ENCODE measurements around the gene KAT8.
A peak's percentile ranks its signal among the peaks of the same experiment; 100 is the strongest.
"Not testable (repeated sequence)": the region's sequence is repeated elsewhere in the genome, so short reads cannot be mapped to it uniquely, and the experiment has no call there.

The KAT8 gene

GRCh38 chr16:31143011-31143693 lies 25.7 kb downstream of the KAT8 start:
- H3K4me3 ChIP-seq (ENCODE audit: low read depth, low read length), result peak overlapping the region; percentile 58
- peak overlapping the region; percentile 47 for H3K9ac ChIP-seq (ENCODE audit: low read length)
- no peak overlapping the region for H3K27ac ChIP-seq (ENCODE audit: low read depth, low read length)
- no peaks in the 10 kb centered on the region for H3K9me3 ChIP-seq (ENCODE audit: control insufficient read depth, insufficient read depth, low read depth, low read length)
- peaks cover 31% of the 10 kb centered on the region for H3K4me1 ChIP-seq (ENCODE audit: control insufficient read depth, insufficient read depth, low read length)
- H3K36me3 ChIP-seq (ENCODE audit: control insufficient read depth, insufficient read depth, low read length), result no peaks in the 10 kb centered on the region
- peaks cover 41% of the 10 kb centered on the region for H3K27me3 ChIP-seq (ENCODE audit: control insufficient read depth, insufficient read depth, low read length)

- H3K9me3 ChIP-seq (ENCODE audit: control insufficient read depth, insufficient read depth, low read depth, low read length), result no peaks in the 10 kb centered on the region
- no peaks in the 10 kb centered on the region for H3K36me3 ChIP-seq (ENCODE audit: control insufficient read depth, insufficient read depth, low read length)
- H3K27ac ChIP-seq (ENCODE audit: low read depth, low read length), result no peak overlapping the region
- H3K4me3 ChIP-seq (ENCODE audit: low read depth, low read length), result no peak overlapping the region
- H3K4me1 ChIP-seq (ENCODE audit: control insufficient read depth, insufficient read depth, low read length), result peaks cover 30% of the 10 kb centered on the region
- peaks cover 47% of the 10 kb centered on the region for H3K27me3 ChIP-seq (ENCODE audit: control insufficient read depth, insufficient read depth, low read length)
- H3K9ac ChIP-seq (ENCODE audit: low read length), result no peak overlapping the region
Observed at GRCh38 chr16:31143694-31144148, 26.3 kb downstream of the KAT8 start.

GRCh38 chr16:31144418-31144817 lies 27.0 kb downstream of the KAT8 start:
- not testable (repeated sequence) for H3K27ac ChIP-seq (ENCODE audit: low read depth, low read length); H3K9ac ChIP-seq (ENCODE audit: low read length); H3K4me3 ChIP-seq (ENCODE audit: low read depth, low read length); H3K36me3 ChIP-seq (ENCODE audit: control insufficient read depth, insufficient read depth, low read length); H3K9me3 ChIP-seq (ENCODE audit: control insufficient read depth, insufficient read depth, low read depth, low read length)
- H3K4me1 ChIP-seq (ENCODE audit: control insufficient read depth, insufficient read depth, low read length), result peaks cover 28% of the 10 kb centered on the region
- H3K27me3 ChIP-seq (ENCODE audit: control insufficient read depth, insufficient read depth, low read length), result peaks cover 47% of the 10 kb centered on the region

GRCh38 chr16:31145398-31145990 lies 28.0 kb downstream of the KAT8 start:
- no peak overlapping the region for H3K9ac ChIP-seq (ENCODE audit: low read length)
- H3K9me3 ChIP-seq (ENCODE audit: control insufficient read depth, insufficient read depth, low read depth, low read length), result no peaks in the 10 kb centered on the region
- no peak overlapping the region for H3K4me3 ChIP-seq (ENCODE audit: low read depth, low read length)
- peaks cover 34% of the 10 kb centered on the region for H3K4me1 ChIP-seq (ENCODE audit: control insufficient read depth, insufficient read depth, low read length)
- H3K36me3 ChIP-seq (ENCODE audit: control insufficient read depth, insufficient read depth, low read length), result no peaks in the 10 kb centered on the region
- H3K27me3 ChIP-seq (ENCODE audit: control insufficient read depth, insufficient read depth, low read length), result peaks cover 47% of the 10 kb centered on the region
- no peak overlapping the region for H3K27ac ChIP-seq (ENCODE audit: low read depth, low read length)

GRCh38 chr16:31147574-31147973 lies 30.1 kb downstream of the KAT8 start:
- Histone ChIP-seq H3K4me3 (ENCODE audit: low read depth, low read length) (peak overlapping the region; percentile 64), H3K36me3 (ENCODE audit: control insufficient read depth, insufficient read depth, low read length) (no peaks in the 10 kb centered on the region), H3K27ac (ENCODE audit: low read depth, low read length) (no peak overlapping the region), H3K9me3 (ENCODE audit: control insufficient read depth, insufficient read depth, low read depth, low read length) (no peaks in the 10 kb centered on the region), H3K4me1 (ENCODE audit: control insufficient read depth, insufficient read depth, low read length) (peaks cover 25% of the 10 kb centered on the region; the same call in 1 of the 2 replicates), H3K27me3 (ENCODE audit: control insufficient read depth, insufficient read depth, low read length) (peaks cover 47% of the 10 kb centered on the region), H3K9ac (ENCODE audit: low read length) (no peak overlapping the region)

- Histone ChIP-seq H3K9ac (ENCODE audit: low read length) (no peak overlapping the region), H3K9me3 (ENCODE audit: control insufficient read depth, insufficient read depth, low read depth, low read length) (no peaks in the 10 kb centered on the region), H3K4me3 (ENCODE audit: low read depth, low read length) (peak overlapping the region; percentile 64), H3K36me3 (ENCODE audit: control insufficient read depth, insufficient read depth, low read length) (no peaks in the 10 kb centered on the region), H3K27ac (ENCODE audit: low read depth, low read length) (no peak overlapping the region), H3K4me1 (ENCODE audit: control insufficient read depth, insufficient read depth, low read length) (peaks cover 25% of the 10 kb centered on the region; the same call in 1 of the 2 replicates), H3K27me3 (ENCODE audit: control insufficient read depth, insufficient read depth, low read length) (peaks cover 40% of the 10 kb centered on the region)
Observed at GRCh38 chr16:31148281-31148728, 30.8 kb downstream of the KAT8 start.

- H3K4me1 ChIP-seq (ENCODE audit: control insufficient read depth, insufficient read depth, low read length), result peaks cover 23% of the 10 kb centered on the region; the same call in 1 of the 2 replicates
- H3K9ac ChIP-seq (ENCODE audit: low read length), result no peak overlapping the region
- H3K9me3 ChIP-seq (ENCODE audit: control insufficient read depth, insufficient read depth, low read depth, low read length), result no peaks in the 10 kb centered on the region
- H3K27ac ChIP-seq (ENCODE audit: low read depth, low read length), result no peak overlapping the region
- H3K4me3 ChIP-seq (ENCODE audit: low read depth, low read length), result peak overlapping the region; percentile 64; the same call in 1 of the 2 replicates
- peaks cover 34% of the 10 kb centered on the region for H3K27me3 ChIP-seq (ENCODE audit: control insufficient read depth, insufficient read depth, low read length)
- no peaks in the 10 kb centered on the region for H3K36me3 ChIP-seq (ENCODE audit: control insufficient read depth, insufficient read depth, low read length)
Observed at GRCh38 chr16:31148896-31149295, 31.4 kb downstream of the KAT8 start.

- Histone ChIP-seq H3K27me3 (ENCODE audit: control insufficient read depth, insufficient read depth, low read length) (peaks cover 34% of the 10 kb centered on the region), H3K27ac (ENCODE audit: low read depth, low read length) (no peak overlapping the region), H3K4me1 (ENCODE audit: control insufficient read depth, insufficient read depth, low read length) (peaks cover 23% of the 10 kb centered on the region; the same call in 1 of the 2 replicates), H3K36me3 (ENCODE audit: control insufficient read depth, insufficient read depth, low read length) (no peaks in the 10 kb centered on the region), H3K9me3 (ENCODE audit: control insufficient read depth, insufficient read depth, low read depth, low read length) (no peaks in the 10 kb centered on the region), H3K4me3 (ENCODE audit: low read depth, low read length) (no peak overlapping the region), H3K9ac (ENCODE audit: low read length) (no peak overlapping the region)
Observed at GRCh38 chr16:31149332-31149731, 31.9 kb downstream of the KAT8 start.

- Histone ChIP-seq H3K9ac (ENCODE audit: low read length) (no peak within 1 kb of the TSS), H3K36me3 (ENCODE audit: control insufficient read depth, insufficient read depth, low read length) (no peaks in the 10 kb centered on the region), H3K4me1 (ENCODE audit: control insufficient read depth, insufficient read depth, low read length) (peaks cover 23% of the 10 kb centered on the region; the same call in 1 of the 2 replicates), H3K4me3 (ENCODE audit: low read depth, low read length) (no peak within 1 kb of the TSS), H3K27ac (ENCODE audit: low read depth, low read length) (no peak within 1 kb of the TSS), H3K27me3 (ENCODE audit: control insufficient read depth, insufficient read depth, low read length) (peaks cover 34% of the 10 kb centered on the region), H3K9me3 (ENCODE audit: control insufficient read depth, insufficient read depth, low read depth, low read length) (no peaks in the 10 kb centered on the region)
Observed at GRCh38 chr16:31149894-31150890, 32.7 kb downstream of the KAT8 start, which contains the start of gene PRSS36. Gene PRSS36, minus strand, starts transcription at chr16:31150066. Its CDS starts 31 bp downstream, at chr16:31150035.

- not testable (repeated sequence) for H3K36me3 ChIP-seq (ENCODE audit: control insufficient read depth, insufficient read depth, low read length); H3K9ac ChIP-seq (ENCODE audit: low read length); H3K9me3 ChIP-seq (ENCODE audit: control insufficient read depth, insufficient read depth, low read depth, low read length); H3K4me3 ChIP-seq (ENCODE audit: low read depth, low read length); H3K27ac ChIP-seq (ENCODE audit: low read depth, low read length)
- Histone ChIP-seq H3K4me1 (ENCODE audit: control insufficient read depth, insufficient read depth, low read length) (peaks cover 23% of the 10 kb centered on the region; the same call in 1 of the 2 replicates), H3K27me3 (ENCODE audit: control insufficient read depth, insufficient read depth, low read length) (peaks cover 28% of the 10 kb centered on the region)
Observed at GRCh38 chr16:31150976-31151375, 33.5 kb downstream of the KAT8 start.

Measured in HUES6 (cell line).